Stimulated activated CD4-positive, alpha-beta T cell treated with anti-CD3 and anti-CD28 coated beads, TNF-alpha, amount 100 ng/mL, for 24 hours (primary cell): ENCODE data around the gene PTGES2.
"Not testable (repeated sequence)": the region's sequence is repeated elsewhere in the genome, so short reads cannot be mapped to it uniquely, and the experiment has no call there.

ENCODE experiments used
- DNase-seq, 3 experiments: peaks; one replicate each; pipeline ENCODE4 v3.0.0-alpha.2; 2020; ENCODE audit warnings: low read depth in 3 of 3

The PTGES2 gene

DNA sequence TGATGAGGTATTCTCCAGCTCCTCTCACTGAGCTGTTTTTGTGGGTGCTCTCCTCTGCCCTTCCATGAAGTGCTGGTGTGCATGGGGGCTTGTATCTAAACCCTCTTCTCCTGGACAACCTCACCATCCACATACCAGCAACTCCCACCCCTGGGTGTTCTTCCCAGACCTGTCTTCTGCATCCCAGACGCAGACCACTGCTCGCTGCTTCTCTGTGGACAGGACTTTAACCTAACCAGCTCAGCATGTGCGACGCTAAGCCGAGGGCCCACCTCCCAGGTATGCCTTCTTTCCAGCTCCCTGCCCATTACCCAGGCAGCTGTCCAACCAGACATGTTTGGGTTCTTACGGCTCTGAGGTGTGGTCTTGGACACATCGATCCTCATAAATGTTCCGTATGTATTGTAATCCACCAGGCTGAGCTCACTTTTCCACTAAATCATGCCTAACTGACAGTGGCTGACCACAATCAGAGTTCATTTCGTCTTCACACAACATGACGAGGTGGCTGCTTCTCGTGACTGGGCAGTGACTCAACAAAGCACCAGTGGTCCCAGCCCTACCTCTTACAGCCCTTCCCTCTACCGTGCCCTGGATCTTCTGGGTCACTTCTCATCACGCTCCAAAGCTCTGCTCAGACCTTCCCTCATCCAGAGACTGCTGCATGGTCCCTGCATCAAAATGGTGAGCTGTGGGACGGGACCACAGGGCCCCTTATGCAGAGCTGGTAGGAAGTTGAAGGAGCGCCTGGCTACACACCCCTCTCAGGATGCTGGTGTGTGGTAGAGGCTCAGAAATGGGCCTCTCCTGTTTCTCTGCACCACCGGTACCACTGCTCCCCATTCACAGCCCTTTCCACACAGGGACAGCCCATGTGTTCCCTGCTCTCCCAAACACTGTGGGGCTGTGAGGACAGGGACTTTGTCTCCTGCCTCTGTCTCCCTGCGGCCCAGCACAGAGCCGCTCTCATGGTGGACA lies 9.6 kb upstream of the PTGES2 start:
- DNase-seq = no peak

DNA sequence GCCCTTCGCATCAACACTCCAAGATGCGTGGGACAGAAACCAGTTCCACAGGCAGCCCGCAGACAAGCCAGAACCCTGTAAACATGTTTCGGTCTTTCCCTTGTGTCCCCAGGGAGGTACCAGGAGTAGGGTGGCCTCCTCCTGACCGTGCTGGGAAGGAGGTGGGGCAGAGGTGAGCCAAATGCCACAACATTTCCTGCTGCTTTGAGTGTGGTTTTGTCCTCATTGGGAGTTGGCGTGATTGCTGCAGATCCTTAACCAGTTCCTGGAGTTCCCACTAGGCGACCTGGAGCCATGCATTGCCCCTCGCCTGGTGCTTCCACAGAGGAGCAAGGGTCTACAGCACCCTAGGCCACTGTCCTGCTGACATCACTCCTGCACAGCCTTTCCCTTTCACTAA lies 8.0 kb upstream of the PTGES2 start:
- DNase-seq = not testable (repeated sequence)

DNA sequence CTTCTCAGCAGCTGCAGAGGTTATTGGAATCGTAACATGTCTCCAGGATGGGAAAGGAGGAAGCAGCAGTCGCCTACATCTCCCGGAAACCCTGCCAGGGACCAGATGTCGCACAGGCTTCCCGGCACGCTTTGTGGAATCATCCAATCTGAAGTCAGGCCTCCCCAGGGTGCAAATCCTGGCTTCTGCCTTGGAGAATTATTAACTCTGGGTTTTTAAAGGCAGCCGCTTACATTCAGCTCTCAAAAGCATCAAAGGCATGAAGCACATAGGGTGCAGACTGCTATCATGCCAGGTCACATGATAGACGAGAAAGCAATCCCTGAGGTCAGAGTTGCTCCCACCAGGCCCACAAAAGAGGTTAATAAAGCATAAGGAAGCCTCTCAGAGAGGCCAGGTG lies 4.6 kb upstream of the PTGES2 start:
- DNase-seq = not testable (repeated sequence)

DNA sequence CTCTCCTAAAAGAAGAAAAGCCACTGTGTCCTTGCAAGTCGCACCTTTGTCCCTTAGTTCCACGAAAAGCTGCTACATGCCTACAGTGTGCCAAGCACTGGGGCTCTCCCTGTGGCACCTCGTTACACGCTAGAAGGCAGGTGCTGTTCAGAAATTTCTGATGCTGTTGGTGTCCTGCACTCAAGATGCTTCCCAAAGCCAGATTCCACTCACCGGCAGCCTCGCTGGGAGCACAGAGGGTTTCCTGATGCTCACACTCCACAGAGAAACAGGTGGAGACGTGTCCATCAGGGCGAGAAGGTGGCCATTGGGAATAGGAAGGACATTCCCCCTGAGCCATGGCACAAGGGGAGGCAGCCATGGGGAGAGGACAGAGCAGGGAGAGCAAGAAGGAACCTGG lies 3.8 kb upstream of the PTGES2 start:
- not testable (repeated sequence) for DNase-seq

DNA sequence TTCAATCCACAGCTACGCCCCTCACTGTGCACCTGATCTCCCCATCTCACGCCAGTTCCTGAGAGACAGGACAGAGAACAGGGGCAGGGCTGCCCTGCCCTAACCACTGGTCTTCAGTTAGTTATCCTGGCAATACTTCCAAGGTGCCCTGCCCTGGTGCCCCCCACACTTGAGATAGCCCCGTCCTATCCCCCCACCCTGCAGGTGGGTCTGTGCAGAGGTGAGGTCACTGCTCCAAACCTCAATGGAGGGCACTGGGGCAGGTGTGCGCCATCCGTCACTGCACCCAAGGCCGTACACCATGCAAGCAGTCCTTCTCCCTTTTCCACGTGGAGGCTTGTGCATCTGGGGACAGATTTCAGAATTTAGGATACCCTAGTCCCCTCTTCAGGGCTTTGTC lies 3.1 kb upstream of the PTGES2 start:
- DNase-seq = not testable (repeated sequence)

DNA sequence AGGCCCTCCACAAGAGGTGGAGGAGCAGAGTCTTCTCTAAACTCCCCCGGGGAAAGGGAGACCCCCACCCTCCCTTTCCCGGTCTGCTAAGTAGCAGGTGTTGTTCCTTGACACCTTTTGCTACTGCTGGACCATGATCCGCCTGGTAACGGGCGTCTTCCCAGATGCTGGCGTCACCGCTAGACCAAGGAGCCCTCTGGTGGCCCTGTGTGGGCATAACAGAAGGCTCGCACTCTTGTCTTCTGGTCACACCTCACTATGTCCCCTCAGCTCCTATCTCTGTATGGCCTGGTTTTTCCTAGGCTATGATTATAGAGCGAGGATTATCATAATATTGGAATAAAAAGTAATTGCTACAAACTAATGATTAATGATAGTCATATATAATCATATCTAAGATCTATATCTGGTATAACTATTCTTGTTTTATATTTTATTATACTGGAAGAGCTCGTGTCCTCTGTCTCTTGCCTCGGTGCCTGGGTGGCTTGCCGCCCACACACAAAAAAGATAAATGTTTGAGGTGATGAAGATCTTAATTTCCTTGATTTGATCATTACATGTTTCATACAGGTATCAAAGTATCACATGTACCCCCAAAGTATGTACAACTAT lies 2.6 kb upstream of the PTGES2 start:
- peak in 1 of 3 experiments; percentile 64 for DNase-seq

DNA sequence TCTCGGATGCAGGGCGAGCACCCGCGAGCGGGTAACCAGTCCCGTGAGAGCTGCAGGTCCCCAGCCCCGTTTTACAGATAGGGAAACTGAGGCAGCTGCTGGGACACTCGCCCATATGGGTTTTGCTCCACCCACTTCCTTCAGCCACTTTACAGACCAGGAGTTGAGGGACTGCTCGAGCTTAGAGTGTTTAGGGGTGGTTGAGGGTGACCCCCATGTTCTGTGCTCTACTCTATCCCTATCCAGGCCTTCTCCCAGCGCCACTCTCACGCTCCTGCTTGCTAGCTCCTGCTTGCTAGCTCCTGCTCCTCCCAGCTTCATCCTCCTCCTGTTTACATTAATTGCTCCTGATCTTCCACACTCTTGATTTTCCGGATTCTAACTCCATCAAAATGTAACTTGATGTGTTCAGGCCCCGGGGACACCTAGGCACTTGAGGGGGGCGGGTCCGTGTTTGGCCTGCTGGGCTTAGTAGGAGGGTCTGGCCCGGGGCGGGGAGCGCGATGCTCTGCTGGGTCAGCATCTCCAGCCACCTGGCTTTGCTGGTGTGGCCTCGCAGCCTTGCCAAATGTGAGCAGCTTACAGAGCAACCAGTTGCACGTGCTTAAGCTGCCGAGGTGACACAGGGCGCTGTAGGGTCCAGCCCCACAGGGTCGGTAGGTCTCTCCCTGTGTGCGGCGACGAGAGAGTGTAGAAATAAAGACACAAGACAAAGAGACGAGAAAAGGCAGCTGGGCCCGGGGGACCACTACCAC lies 1.5 kb upstream of the PTGES2 start:
- no peak for DNase-seq

DNA sequence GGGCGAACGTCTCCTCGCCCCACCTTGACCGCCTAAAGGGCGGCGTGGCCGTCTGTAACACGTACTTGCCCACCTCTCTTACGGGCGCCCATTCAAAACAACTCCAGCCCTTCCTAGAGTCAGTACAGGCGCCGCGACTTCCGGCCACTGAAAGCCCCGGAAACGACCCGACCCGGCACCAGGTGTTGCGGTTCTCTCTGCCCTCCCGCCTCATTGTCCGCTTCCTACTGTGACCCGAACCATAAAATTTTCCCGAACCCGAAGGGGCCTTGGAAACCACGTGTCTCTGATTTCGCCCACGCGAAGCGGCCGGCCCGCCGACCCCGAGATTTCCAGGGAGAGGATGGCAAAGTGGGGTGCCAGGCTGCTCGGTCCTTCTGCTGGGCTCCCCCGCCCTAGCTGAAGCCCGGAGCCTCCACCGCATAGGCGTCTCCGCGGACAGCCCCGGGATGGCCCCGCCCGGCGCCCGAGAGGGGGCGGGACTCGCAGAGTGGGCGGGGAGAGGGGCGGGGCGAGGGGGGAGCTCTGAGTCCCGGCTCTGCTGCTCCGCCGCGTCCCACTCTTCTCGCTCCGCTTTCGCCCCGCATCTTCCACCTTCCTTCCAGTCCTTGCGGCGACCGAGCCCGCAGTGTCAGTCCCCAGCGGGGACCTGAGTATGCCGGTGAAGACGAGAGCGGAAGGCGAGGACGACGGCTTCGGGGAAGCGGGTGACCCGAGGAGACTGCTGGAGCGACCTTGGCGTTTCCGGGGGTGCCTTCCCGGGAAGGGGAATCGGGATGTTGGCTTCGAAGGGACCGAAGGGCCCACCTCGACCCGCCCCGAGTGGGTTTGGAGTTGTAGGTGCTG lies 684 bp upstream of the PTGES2 start:
- peak; percentile 62 to 79 (median 70) for DNase-seq

DNA sequence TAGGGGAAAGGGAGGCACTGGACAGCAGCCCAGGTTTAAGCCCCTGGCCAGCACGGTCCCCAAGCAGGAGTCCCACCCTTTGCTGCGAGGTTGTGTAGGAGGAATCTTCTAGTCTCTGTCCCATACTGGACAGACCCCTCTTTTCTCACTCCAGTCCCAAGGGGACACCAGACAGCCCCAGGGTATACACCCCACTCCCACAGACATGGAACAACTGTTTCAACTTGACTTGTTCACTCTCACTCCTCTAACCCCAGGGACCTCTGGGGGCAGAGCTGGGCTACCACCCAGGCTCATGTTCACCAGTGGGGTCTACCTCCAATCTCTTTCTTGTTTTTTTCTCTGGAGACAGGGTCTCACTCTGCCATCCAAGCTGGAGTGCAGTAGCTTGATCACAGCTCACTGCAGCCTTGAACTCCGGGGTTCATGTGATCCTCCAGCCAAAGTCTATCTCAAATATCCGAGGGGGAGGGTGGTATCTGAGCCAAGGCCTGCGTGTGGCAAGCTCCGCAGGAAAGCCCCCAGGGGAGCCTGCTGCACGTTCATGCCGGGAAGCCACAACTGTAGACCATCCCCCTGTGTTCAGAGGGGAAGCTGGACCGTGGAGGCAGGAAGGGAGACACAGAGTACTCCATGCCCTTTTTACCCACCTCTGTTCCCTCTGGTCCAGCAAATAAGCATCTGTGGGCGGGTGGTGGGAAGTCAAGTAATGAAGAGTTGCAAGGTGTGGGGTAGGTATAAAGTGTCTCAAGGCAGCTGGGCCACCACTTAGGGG lies 1.8 kb downstream of the PTGES2 start:
- DNase-seq = no peak

DNA sequence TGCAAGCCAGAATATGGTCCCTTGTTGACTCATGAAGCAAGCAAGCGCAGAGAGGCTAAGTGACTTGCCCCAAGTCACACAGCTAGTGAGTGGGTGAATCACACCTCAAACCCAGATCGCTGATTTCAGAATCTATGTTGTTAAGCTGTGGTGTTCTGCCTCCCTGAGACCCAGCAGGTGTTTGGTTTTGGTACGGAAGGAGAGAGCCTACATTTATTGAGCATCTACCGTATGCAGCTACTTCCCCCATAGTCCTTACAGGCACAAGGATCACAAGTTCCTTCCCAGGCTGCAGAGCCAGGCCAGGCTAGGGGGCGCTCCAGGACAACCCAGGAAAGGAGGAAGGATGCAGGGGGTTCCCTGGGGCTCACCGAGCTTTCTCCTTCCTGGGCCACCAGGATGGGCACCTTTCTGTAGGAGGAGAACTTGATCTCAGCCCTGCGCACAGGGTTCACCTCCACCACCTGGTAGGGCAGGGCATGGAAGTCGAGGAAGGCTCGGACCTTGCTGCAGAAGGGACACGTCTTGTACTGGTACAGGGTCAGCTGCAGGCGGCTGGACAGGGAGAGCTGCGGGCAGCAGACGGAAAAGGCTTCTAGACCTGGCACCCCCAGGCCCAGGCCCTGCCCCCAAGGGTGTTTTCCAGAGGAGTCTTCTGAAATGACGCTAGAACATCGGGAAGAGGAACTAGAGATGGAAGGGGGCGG lies 2.5 kb downstream of the PTGES2 start:
- peak in 1 of 3 experiments; percentile 40 for DNase-seq

DNA sequence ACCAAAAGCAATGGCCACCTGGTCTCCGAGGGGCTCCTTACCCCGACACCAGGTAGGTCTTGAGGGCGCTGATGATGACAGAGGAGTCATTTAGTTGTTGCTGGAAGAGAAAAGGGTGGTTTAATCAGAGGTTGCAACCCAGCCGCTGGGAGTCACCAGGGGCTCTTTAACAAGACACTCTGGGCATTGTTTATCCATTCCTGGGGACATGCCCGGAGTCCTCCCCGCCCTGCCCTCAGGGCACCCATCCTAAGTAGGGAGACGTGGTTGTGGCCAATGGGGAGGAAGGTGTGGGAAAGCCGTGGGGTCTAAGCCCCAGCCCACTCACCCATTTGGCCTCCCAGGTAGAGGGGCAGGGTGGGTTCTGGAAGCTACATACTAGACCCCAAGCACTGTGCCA lies 3.1 kb downstream of the PTGES2 start:
- DNase-seq = no peak

DNA sequence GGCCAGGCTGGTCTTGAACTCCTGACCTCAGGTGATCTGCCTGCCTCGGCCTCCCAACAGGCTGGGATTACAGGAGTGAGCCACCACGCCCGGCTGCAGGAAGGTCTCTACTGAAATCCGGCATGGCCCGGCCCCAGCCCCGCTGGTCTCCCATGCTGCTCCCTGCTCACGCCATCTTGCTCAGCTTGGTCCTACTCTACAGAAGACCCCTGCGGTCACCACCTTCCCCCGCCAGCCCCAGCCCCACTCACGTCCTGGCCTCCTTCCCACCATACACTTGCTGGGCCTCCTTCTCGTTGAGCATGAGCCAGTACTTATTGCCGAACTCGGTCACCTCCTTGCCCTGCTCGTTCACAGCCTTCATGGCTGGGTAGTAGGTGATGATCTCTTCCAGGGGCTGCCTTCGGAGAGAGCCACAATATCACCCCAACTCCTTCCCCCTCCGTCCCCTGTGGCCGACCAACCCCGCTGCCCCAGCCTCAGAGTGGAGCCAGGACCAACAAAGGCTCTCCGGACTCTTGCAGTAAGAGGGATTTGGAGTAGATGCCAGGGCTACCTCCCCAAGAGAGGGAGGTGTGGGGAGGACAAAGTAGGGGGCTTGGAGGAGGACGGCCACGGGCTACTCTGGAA lies 4.0 kb downstream of the PTGES2 start:
- no peak for DNase-seq

DNA sequence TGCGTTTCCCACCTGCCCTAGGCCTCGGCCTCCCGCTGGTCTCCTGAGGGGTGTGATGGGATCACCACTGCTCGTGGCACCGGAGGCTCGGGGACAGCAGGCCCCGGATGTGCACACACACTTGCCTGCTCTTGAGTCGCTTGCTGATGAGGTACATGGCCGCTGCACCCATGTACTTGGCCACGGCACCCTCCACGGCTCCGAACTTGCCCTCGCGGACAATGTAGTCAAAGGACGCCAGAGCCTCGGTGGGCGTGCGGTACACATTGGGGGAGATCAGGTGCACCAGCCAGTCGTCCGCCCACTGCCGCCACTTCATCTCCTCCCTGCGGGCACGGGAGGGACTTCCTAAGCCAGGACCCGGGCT lies 4.7 kb downstream of the PTGES2 start:
- DNase-seq = no peak

DNA sequence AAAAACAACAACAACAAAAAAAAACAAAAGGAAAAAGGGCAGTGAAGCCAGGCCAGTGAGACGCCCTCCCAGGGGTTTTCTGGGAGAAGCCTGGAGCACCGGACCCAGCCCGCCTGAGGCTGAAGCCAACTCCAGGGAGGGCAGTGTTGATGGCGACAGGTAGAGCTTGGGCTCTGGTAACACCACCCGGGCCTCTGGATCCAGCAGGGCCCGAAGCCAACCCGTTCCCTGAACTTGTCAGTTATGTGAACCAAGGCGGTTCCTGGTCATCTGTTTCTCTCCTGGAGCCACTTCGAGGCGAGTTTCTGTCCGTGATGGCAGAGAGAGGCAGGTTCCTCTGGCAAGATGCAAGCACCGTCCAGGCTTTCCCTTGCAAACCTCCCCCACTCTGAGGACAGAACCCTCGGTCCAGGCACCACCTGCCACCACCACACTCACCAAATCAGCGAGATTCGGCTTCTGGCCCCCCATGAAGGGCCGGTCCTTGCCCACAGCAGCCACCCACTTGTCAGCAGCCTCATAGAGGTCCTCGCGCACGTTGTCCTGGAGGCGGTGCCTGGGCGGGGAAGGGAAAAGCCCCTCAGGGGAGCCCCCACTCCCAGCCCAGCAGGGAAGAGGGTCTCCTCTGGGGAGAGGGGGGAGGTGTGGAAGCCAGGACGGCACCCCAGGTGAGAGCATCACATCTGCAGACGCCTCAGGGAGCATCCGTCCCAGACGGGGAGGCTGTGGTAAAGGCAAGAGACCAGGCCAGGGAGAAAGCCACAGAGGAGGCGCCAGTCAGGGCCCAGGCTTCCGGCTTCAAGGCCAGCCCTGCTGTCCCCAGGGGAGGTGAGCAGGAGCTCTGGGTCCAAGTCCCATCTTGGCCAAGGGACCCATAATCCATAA lies 5.4 kb downstream of the PTGES2 start:
- DNase-seq = no peak

DNA sequence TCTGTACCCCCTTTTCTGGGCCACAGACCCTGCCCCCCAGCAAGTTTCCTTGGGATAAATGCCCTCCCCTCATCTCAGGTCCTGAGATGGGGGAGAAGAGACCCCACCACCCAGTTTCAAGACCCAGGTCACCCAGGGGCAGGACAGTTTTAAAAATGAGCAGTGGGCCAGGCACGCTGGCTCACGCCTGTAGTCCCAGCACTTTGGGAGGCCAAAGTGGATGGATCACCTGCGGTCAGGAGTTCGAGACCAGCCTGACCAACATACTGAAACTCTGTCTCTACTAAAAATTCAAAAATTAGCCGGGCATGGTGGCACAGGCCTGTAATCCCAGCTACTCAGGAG lies 6.1 kb downstream of the PTGES2 start:
- no peak for DNase-seq

DNA sequence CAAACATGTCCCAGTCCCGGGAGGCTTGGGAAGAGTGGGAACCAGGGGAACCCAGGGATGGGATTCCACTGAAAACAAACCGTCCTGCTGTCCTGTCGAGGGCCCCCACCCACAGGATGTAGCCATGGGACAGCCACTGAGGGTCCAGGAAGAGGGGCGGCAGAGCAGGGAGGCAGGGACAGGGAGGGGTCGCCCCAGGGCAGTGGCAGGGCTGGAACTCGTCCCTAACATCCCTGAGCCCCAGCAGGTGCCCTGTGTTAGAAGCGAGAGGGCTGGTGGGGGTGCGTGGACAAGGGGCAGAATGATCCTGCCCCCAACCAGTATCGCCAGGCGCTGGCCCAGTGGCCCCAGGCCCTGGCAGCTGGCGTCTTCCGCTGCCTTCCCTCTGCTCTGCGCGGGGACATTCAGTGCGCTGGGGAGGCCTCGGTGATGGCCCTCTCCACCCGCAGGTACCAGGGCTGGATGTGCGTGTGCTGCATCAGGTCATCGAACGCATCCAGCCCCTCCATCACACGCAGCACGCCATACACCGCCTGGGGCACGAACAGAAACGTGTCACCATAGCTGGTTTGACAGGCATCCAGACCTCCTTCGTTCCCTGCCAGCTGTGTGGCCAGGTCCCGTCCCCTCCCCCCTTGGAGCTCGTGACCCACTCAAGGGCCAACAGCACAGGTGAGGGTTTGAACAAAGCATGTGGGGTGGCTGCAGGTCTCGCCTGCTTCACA lies 6.6 kb downstream of the PTGES2 start:
- no peak for DNase-seq

DNA sequence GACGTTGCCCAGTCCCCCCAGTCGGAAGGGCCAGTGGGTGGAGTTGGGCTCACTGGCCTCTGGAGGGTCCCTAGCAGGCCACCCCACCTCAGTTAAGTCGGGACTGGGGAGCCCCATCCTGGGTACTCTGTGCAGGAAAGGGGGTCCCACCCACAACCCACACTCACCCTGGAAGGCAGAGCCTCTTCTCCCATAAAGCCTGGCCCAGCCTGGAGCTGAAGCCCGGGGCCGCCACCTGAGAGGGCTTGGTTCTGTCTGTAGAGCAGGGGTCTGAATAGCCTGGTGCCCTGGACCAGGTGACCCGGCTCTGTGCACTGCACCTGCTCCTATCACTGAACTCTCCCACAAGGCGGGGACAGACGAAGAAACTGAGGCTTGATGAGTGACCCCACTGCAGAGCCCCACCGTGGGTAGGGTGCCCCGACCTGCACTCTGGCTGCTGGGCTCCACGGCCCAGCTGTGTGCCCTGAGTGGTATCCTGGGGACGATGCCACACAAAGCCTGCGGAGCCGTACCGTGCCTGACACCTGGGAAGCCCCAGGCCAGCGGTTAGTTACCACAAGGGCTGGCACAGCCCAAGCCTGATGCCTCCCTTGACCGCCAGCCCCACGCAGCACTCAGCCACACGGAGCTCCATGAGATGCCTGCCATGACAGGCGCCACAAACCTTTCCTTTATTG lies 7.3 kb downstream of the PTGES2 start:
- no peak for DNase-seq
